GM21576 (cell line): Measurements from ENCODE around the gene EEFSEC.

Source experiments
- ATAC-seq: cut with Tn5 transposase; IDR thresholded peaks from one replicate; pipeline ENCODE4 v1.9.1; 2021; ENCODE audit warnings: mild to moderate bottlenecking, moderate library complexity; ENCODE audit not compliant: unreplicated experiment

Gene EEFSEC

GRCh38 chr3:128239304-128239703 lies 86.0 kb downstream of the EEFSEC start:
- ATAC-seq: no peak

DNA sequence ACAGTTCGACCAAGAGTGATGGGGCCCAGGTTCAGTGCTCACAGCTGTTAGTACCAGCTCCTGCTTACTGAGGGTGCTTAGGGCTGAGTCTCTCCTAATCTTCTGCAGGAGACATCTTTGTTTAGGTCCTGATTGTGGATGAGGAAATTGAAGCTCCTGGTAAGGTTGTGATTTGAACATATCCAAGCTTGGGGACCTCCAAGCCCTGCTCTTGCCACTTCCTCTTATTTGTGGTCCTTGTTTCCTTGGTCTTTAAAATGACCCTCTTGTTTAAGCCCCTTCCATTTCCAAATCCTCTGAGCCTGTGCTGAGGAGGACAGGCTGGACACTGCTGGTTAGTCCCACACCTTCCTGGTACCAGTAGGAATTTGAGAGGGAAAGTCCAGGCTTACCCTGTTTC lies 87.0 kb downstream of the EEFSEC start:
- ATAC-seq: no peak

DNA sequence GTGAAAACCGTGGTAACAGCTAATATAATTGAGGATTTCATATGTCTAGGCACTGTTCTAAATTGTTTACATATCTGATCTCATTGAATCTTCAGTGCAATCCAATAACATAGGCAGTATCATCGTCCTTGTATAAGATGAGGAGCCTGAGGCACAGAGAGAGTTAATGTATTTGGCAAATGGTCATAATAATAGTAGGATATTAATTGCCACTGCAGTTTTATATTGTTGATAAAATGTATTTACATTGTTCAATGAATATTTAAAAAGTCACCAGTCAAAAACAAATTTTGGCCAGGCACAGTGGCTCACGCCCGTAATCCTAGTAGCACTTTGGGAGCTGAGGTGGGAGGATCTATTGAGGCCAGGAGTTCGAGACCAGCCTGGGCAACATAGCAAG lies 88.5 kb downstream of the EEFSEC start:
- no peak for ATAC-seq

GRCh38 chr3:128242818-128243601 lies 89.7 kb downstream of the EEFSEC start:
- no peak for ATAC-seq

GRCh38 chr3:128243602-128244504 lies 90.6 kb downstream of the EEFSEC start:
- no peak for ATAC-seq

DNA sequence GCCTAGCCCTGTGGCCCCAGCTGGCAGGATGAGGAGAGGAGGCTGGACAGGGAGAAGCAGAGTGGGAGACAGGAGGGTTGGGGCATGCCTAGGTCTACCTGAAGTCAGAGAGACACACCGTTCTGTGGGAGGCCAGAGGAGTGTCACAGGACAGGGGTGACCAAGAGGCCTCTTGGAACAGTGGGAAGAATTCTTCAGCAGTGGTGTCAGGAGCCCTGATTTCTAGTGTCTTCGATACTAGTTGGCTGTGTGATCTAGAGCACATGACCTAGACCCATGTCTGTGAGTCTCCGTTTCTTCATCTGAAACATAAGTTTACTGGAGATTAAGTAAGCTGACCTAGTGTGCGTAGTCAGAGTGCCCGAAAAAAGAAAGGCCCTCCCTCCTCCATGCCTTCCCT lies 92.2 kb downstream of the EEFSEC start:
- ATAC-seq: no peak

DNA sequence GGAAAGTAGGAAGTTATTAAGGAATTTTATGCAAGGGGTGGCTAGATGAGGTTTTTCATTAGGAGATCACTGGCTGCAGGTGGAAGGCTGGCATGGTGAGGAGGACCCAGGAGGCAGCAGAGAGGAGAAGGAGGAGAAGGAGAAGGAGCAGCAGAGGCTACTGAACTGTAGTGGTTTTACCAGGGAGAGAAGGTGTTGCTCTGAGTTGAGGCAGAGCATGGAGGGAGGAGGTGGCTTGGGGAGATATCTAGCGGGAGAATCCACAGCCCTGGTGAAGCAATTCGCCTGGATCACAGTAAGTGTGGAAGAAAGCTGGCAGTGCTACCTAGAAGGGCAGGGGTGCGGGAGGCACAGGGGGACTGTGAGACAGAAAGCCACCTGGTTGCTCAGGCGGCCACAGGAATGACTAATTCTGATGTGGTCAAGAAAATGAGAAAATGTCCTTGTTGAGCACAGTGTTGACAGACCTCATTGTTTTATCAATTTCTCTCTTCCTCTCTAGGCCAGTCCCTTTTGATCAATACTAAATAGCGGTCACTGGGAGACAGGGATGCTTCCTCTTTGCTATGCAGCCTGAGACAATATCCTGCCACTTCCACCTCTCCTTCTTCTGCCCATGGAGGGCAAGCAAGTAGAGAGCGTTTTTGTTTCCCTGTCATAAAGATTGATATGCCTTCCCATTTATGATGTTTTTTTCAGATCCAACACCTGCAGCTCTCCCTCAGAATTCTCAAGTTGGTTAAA lies 94.6 kb downstream of the EEFSEC start:
- ATAC-seq: no peak

- no peak for ATAC-seq
Observed at GRCh38 chr3:128252083-128252482, 98.8 kb downstream of the EEFSEC start.

DNA sequence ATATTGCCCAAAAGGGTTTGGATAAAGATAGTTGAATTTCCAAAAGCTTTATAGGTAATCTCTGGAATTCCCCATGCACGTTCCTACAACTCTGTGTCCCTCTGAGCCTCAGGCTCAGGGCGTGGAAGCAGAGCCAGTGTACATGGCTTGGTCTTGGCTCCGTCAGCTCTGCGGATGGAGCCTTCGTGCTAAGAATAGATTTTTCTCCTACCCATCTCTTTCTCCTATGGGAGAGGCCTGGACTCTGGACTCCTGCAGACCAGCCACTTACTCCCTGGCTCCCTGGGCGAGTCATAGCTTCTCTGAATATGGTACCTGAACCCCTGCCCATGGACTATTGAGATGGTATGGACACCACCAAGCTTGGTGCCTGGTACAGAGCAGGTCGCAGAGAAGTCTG lies 99.9 kb downstream of the EEFSEC start:
- no peak for ATAC-seq

DNA sequence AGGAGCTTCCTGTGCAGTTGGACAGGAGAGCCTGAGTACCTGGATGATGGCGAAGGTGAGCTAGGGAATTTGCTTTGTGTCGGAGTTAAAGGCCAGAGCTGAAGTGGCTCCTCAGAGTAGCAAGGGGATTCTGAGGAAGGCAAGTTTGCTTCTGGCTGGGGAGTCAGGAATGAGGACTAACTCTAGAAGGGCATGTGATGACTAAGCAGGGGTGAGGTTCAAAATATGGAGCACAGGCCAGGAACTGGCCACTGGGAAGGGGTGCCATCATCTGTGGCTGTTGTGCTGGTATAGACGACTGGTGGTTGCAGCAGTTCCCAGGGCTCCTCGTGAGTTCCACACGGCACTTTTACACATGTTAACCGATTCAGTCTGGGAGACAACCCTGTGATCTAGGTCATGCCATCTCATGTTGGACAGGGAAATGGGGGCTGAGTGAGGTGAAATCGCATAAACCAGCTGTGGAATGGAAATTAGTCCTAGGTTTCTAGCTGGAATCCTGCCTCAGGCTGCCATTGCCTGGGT lies 100.8 kb downstream of the EEFSEC start:
- ATAC-seq: no peak

DNA sequence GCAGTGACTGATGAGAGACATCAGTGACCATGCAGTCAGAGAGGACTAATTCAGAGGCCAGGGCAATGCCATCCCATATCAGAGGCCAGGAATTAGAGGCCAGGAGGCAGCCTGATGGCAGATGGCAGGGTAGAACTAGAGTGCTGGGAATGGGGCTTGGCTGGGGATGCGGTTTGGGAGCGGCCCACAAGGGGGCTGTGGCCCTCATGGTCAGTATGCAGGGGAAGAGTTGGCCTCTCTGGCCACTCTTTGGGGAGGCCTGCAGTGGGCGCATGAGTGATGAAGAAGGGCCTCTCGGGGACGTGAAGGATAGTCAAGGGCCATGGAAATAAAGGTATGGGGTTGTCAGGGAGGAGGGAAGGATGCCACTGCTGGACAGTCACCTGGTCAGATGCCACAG lies 101.7 kb downstream of the EEFSEC start:
- no peak for ATAC-seq

- no peak for ATAC-seq
Observed at GRCh38 chr3:128256131-128256530, 102.8 kb downstream of the EEFSEC start.

GRCh38 chr3:128257632-128258031 lies 104.4 kb downstream of the EEFSEC start:
- ATAC-seq: no peak

GRCh38 chr3:128260275-128260674 lies 107.0 kb downstream of the EEFSEC start:
- no peak for ATAC-seq

DNA sequence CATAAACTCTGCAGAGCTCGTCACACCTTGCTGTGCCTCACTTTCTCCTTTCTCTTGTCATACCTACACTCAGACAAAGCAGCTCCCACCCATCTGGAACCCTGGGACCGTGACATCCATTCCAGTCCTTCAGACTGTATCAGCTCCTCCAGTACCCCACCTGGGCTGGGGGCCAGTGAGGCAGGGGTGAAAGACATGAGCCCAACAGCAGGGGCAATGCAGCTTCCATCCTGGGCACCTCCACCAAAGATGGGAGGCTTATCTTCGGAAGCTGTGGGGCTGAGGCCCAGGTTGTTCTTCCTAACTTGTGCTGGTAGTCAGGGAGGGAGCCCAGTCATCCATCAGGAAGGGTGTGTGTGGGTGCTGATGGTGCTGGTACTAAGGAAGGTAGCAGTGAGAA lies 109.2 kb downstream of the EEFSEC start:
- ATAC-seq: no peak

GRCh38 chr3:128263118-128263517 lies 109.8 kb downstream of the EEFSEC start:
- ATAC-seq: no peak

- ATAC-seq: no peak
Observed at GRCh38 chr3:128263946-128264345, 110.7 kb downstream of the EEFSEC start.

DNA sequence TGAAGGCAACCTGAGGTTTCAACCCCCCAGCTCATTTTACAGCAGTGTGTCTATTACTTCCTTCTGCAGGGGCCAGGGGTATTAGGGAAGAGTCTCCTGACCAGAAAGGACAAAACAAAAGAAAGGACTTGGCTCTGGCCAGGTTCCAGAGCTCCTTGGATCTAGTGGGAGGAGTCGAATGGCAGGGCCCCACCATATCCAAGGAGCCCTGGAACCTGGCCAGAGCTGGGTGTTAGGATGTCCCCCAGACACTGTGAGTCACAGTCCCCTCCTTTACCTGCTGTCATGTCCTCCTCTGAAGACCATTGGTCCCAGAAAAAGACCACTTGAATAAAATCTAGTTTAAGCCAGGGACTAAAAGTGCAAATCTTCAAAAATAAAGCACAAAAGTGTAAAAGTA lies 113.2 kb downstream of the EEFSEC start:
- no peak for ATAC-seq

DNA sequence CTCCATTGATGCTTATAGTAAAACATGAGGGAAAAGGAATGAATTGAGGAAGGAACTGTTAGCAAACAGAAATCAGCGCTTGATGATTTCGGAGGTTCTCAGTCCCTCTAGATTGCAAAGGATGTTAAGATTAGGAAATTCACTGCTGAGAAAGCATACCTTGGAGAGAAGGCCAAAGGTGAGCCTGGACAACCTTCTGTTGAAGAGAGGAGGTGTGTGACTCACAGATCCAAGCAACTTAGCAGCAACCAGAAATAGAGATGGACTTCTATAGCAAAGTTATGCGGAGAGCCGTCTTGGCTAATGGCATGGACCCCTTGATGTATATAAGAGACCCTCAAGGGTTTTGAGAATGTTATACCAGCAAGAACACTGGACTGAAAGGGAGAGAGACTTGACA lies 114.3 kb downstream of the EEFSEC start:
- ATAC-seq: no peak

DNA sequence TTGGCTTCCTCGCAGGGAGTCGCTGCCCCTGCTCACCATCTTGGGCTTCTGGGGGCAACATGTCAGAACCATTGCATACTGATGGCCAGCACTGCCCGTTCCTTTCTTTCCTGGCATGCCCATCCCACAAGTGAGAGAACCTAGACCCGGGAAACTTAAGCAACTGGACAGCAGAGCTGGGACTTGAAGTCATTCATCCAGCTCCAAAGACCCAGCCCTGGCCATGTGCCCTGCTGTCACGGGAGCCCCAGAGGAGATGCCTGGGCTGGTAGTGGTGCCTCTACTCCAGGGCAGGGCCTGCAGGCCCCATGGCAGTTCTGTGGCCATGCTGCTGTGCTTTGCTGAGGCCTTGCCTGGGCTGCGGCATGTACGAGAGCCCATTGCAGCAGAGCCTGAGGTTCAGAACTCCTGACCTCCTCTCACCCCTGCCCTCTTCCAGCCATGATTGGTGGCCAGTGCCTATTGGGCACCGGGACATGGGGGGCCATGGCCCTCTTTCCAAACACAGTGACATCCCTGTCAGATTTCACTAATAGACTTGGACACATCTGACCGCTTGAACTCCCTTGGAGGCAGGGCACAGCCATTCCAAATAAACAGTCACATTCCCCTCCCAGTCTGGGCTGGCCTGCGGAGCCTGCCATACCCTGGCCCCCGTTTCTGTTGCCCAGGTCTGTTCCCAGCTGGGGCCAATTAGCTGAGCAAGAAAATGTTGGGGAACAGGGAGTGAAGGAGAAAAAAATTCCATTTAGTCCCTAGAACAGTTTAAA lies 115.9 kb downstream of the EEFSEC start:
- ATAC-seq: no peak
